GM21576 (cell line): Measurements from ENCODE around the gene CSNK1E.
A peak's percentile ranks its signal among the peaks of the same experiment; 100 is the strongest.

Experiments
- ATAC-seq: cut with Tn5 transposase; IDR thresholded peaks from one replicate; pipeline ENCODE4 v1.9.1; 2021; ENCODE audit warnings: mild to moderate bottlenecking, moderate library complexity; ENCODE audit not compliant: unreplicated experiment

Gene CSNK1E

GRCh38 chr22:38308791-38309498 lies 8.3 kb downstream of the CSNK1E start:
- no peak for ATAC-seq

DNA sequence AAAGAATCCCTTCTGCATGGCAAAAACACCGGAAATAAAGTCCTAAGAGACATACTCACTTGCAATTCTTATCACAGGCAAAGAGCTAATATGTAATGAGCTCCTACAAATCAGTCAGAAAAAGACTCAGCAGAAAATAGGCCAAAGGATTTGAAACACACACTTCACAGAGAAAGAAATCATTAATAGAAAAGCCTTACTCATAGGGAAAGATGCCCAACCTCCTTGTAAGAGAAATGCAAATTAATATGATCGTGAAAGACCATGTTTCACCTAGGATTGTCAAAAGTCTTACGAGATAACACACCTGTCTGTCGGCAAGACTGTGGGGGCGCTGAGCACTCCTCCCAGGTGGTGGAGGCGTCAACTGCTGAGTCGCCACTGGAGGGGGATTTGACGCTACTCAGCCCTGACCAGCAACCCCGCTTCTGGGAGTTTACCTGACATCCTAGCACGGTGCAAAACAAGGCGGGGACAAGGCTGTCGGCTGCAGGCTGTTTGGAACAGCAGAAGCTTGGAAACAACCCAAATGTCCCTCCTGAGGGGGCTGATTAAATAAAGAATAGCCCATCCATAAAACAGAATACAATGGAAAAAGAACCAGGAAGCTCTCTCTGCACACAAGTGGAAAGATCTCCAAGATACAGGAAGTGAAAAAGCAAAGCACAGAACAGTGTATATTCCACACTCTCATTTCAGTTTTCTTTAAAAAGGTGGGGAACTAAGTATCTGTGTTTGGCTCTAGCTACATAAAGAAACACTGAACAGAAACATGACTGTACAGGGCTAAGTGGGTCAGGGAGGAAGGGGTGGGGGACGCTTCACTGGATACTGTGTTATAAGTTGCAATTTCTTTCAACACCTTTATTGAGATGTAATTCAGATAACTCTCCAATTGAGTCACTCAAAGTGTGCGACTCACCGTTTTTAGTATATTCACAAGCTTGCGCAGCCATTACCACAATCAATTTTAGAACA lies 11.5 kb downstream of the CSNK1E start:
- ATAC-seq, result peak; percentile 71

DNA sequence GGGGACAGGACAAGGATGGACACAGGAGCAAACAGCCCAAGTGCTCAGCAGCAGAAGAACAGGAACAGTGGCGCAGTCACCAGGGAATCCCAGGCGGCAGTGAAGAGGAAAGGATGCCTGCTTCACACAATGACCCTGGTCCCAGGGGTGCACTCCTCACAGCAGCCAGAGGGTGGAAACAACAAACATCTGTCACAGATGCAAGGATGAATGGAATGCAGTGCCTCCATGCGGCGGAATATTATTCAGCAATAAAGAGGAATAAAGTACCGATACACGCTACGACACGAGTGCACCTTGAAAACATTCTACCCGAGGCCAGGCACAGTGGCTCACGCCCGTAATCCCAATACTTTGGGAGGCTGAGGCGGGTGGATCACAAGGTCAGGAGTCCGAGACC lies 12.7 kb downstream of the CSNK1E start:
- no peak for ATAC-seq

DNA sequence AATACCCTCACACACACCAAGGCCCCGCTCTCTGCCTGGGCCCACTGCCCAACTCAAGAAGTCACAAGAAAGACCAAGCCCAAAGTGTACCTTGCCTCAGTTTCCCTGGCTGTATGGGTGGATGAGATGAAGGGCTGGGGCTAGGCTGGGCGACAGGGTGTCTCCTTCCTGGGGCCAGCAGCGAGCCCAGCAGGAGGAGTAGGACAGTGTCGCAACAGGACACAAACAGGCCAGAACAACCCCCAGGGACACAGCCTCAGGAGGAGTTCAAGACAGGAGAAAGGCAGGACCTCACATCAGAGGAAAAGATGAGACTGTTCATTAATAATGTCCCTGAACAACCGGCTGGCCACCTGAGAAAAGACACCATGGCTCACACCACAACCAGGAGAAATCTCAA lies 13.3 kb downstream of the CSNK1E start:
- no peak for ATAC-seq

DNA sequence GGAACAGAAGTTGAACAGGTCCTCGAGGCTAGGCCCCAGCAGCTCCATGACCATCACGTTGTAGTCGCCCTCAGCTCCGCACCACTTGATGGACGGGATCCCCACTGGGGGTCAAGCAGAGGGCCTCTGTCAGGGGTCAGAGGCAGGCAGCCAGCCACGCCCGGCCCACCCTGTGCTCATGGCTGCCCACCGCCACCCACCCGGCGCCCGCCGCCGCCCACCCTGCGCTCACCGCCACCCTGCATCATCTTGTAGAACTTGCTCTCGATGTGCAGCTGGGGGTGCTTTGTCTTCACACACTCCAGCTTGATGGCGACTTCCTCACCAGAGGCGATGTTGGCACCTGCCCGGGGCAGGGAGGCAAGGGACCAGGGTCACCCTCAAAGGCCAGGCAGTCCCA lies 14.3 kb downstream of the CSNK1E start:
- ATAC-seq, result no peak

GRCh38 chr22:38300946-38301345 lies 16.3 kb downstream of the CSNK1E start:
- no peak for ATAC-seq

- no peak for ATAC-seq
These were observed 16.9 kb downstream of the CSNK1E start for GRCh38 chr22:38300197-38300945.

GRCh38 chr22:38299770-38300102 lies 17.5 kb downstream of the CSNK1E start:
- no peak for ATAC-seq

GRCh38 chr22:38298312-38299005 lies 18.8 kb downstream of the CSNK1E start:
- ATAC-seq, result no peak

DNA sequence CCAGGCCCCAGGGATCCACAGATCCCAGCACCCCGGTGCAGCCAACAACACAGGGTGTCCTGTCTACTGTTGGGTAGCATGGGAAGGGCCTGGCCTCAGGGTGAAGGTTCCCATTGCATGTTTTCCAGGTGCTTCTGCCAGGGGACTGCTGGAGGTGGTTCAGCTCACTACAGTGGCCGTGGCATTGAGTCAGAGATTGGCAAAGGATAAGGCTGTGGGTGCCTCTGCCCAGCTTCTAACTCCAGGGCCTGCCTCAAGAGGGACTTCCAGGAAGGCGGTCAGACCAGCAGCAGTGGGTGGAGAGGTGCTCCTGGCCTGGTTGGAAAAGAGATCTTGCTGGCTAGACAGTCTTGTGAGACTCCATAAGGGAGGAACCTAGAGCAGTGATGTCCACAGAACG lies 20.9 kb downstream of the CSNK1E start:
- ATAC-seq, result no peak

DNA sequence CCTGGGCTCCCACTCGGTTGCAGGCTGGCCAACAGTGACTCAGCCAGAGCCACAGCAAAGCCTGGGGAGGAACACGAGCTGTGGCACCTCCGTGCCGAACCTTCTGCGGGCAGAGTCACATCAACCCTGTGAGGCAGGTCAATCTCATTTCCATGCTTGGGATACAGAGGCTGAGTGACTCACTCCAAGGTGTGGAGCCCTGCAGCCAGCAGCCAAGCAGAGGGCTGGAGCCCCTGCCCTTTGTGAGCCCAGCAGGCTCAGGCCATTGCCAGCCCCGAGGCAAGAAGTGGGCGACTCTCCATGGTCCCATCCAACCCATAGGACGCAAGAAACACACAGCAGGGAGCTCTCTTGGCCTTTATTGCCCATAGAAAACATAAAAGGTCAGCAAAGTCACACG lies 21.4 kb downstream of the CSNK1E start:
- ATAC-seq, result no peak

- no peak for ATAC-seq
These were observed 21.9 kb downstream of the CSNK1E start for GRCh38 chr22:38295339-38295738.

GRCh38 chr22:38294193-38294592 lies 23.0 kb downstream of the CSNK1E start:
- ATAC-seq, result no peak

DNA sequence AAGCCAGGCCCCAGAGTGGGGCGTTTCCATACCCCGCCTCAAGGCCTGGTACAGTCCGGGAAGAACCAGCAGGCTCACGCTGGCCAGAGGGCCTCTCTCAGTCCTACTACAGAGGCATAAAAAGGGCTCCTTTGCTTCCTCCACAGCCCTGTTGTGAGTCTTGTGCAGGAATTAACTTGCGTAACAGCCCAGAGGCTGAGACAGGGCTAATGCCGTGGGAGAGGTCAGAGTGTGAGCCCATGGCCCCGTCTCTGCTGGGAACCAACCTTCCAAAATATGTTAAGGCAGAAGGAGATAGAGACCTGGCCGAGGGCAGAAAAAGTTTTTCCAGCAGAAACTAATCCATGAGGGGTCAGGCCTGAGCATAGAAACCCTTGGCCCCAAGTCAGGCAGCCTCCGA lies 24.5 kb downstream of the CSNK1E start:
- ATAC-seq, result no peak

- ATAC-seq, result no peak
These were observed 25.9 kb downstream of the CSNK1E start for GRCh38 chr22:38291201-38291777.

DNA sequence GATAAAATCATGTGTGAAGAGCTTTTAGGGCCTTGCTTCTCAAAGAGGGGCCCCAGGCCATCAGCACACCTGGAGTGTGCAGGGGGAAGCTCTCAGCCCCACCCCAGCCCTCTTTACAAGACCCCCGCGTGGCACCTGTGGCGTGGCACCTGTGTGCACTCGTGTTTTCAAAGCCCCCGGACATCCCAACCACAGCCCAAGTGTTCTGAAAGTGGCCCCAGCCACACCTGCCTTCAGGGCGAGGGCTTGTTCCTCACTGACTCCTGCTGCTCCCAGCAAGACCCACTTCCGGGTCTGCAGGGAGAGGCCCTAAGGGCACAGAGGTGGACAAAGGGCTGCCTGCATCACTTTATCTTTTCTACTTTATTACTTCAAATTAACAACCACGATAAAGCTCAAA lies 26.9 kb downstream of the CSNK1E start:
- no peak for ATAC-seq

DNA sequence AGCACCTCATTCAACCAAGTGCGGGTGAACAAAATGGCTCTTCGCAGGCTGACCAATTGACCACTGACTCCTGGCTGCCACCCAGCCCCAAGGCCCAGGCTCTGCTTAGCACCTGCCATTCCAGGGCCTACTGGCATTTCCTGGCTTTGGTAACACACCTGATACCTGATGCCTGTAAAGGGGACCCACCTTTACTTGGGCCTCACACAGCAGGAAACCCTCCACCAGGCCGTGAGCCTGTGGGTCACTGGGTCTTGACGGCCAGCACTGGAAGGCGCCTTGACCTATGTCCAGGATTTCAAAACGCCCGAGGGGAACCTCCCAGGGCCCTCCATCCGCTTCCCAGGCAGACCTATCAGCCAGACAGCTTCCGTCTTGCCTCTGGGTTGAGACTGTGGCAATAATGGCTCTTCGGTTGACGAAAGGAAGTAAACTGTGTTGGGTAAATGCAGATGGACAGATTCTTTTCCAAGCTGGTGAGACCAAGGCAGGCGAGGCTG lies 27.6 kb downstream of the CSNK1E start:
- ATAC-seq, result no peak

DNA sequence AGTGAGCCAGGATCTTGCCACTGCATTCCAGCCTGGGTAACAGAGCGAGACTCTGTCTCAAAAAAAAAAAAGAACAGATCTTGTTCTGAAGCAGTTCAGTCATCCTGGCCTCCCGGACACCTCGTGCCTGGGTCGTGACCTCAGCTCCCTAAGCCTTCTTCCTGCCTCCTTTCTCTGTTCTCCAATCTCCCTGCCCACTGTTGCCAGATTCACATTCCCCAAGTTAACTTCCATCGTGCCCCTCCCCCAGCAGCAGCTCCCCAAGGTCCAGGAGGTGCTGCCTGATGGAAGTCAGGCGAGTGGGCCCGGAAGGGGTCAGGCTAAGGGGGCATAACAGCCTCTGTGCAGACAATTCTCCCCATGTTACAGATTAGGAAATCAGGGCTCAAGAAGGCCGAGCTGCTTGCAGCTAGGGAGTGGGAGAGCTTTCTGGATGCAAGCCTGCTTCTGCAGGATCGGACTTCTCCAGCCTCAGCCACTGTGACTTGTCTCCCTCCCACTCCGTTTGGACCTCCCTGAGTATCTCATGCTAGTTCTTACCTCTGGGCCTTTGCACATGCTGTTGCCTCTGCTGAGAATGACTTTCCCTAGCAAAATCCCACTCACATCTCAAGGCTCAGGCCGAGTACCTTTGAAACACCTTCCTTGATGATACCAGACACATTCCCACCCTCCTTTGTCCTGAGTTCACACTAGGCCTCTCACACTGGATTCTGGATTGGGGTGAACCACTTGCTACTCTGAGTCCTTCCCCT lies 30.1 kb downstream of the CSNK1E start:
- ATAC-seq, result no peak

GRCh38 chr22:38285018-38285417 lies 32.2 kb downstream of the CSNK1E start:
- no peak for ATAC-seq

GRCh38 chr22:38284042-38284402 lies 33.2 kb downstream of the CSNK1E start:
- no peak for ATAC-seq
